H1 (cell line): ENCODE data around the gene FRMD5. TPM values are rescaled to one million over a fixed set of nuclear protein-coding genes. Genes with fewer than 3 reads are reported as not detected.

Experiments used
- CTCF ChIA-PET: fragments of 300-600 bp; sonication (Branson Sonifier 250); formaldehyde crosslinking; loops from one replicate; lab custom pipeline; 2021; ENCODE audit not compliant: partially characterized antibody; lab: Charles Lee
- POLR2A ChIA-PET: fragments of 300-600 bp; sonication (Branson Sonifier 250); formaldehyde crosslinking; loops from one replicate; lab custom pipeline; 2021; ENCODE audit warnings: inconsistent platforms; ENCODE audit not compliant: partially characterized antibody; lab: Charles Lee
- DNase-seq, 2 experiments: peaks; one replicate each; pipeline versions ENCODE4 v3.0.0 to v3.0.0-alpha.2; 2010 to 2022; ENCODE audit warnings: low spot score in 2 of 2, low read depth in 1 of 2, mixed read lengths in 1 of 2
- FAIRE-seq: peaks from 2 replicates; lab custom pipeline; 2011; peaks lifted over from hg19 to GRCh38; lab: Jason Lieb, UNC
- H2AFZ ChIP-seq: 2 replicates; pipeline ENCODE4 v1.8.1; 2012; ENCODE audit warnings: low read length, inconsistent platforms
- H2AK5ac ChIP-seq: 2 replicates; pipeline ENCODE4 v1.6.1; 2013; ENCODE audit warnings: low read depth, low read length
- H2BK120ac ChIP-seq: replicated peaks from 2 replicates; pipeline ENCODE3; 2013; ENCODE audit warnings: low read depth, low read length, inconsistent platforms
- H2BK12ac ChIP-seq: 2 replicates; pipeline ENCODE4 v1.6.1; 2013; ENCODE audit warnings: low read depth, low read length
- H2BK15ac ChIP-seq: 2 replicates; pipeline ENCODE4 v1.6.1; 2013; ENCODE audit warnings: low read length
- H2BK20ac ChIP-seq: 2 replicates; pipeline ENCODE4 v1.6.1; 2013; ENCODE audit warnings: low read length
- H2BK5ac ChIP-seq: 2 replicates; pipeline ENCODE4 v1.6.1; 2013; ENCODE audit warnings: low read depth, low read length
- H3K14ac ChIP-seq: 2 replicates; pipeline ENCODE4 v1.6.1; 2013; ENCODE audit warnings: inconsistent platforms; ENCODE audit not compliant: insufficient read length
- H3K18ac ChIP-seq: 2 replicates; pipeline ENCODE4 v1.6.1; 2013; ENCODE audit warnings: low read length; ENCODE audit errors: extremely low read depth
- H3K23ac ChIP-seq: 2 replicates; pipeline ENCODE4 v1.6.1; 2013; ENCODE audit warnings: inconsistent platforms; ENCODE audit not compliant: insufficient read length
- H3K23me2 ChIP-seq: 2 replicates; pipeline ENCODE4 v1.6.1; 2013; ENCODE audit warnings: low read depth, low read length
- H3K27ac ChIP-seq: 2 replicates; pipeline ENCODE4 v1.6.1; 2011; ENCODE audit warnings: low read depth, low read length, inconsistent platforms
- H3K27me3 ChIP-seq, 4 experiments: replicated peaks in 1 of 4; 1 replicate in 1 of 4; 2 replicates in 3 of 4; pipeline versions ENCODE4 v1.6.1 to v1.8.1; 2011 to 2013; ENCODE audit warnings: low read length in 3 of 4, mild to moderate bottlenecking in 3 of 4, inconsistent platforms in 2 of 4, mixed read lengths in 2 of 4, moderate library complexity in 1 of 4; ENCODE audit not compliant: control insufficient read depth in 3 of 4, insufficient read depth in 3 of 4; ENCODE audit errors: extremely low read depth in 1 of 4
- H3K36me3 ChIP-seq, 4 experiments: 2 replicates each; pipeline versions ENCODE4 v1.6.1 to v1.8.1; 2011 to 2013; ENCODE audit warnings: mild to moderate bottlenecking in 4 of 4, low read length in 3 of 4, moderate library complexity in 2 of 4, control low read depth in 1 of 4, inconsistent platforms in 1 of 4; ENCODE audit not compliant: insufficient read depth in 4 of 4, control insufficient read depth in 2 of 4
- H3K4ac ChIP-seq: replicated peaks from 2 replicates; pipeline ENCODE3; 2013; ENCODE audit warnings: low read length, low read depth, mixed read lengths, inconsistent platforms; ENCODE audit not compliant: insufficient read length
- H3K4me1 ChIP-seq, 4 experiments: replicated peaks in 1 of 4; 1 replicate in 1 of 4; 2 replicates in 3 of 4; pipeline versions ENCODE4 v1.6.1 to v1.8.1; 2011 to 2013; ENCODE audit warnings: low read length in 3 of 4, inconsistent platforms in 2 of 4, mixed read lengths in 1 of 4; ENCODE audit not compliant: insufficient read depth in 4 of 4, control insufficient read depth in 3 of 4
- H3K4me2 ChIP-seq, 2 experiments: 2 replicates each; pipeline versions ENCODE4 v1.6.1 to v1.8.1; 2011 to 2013; ENCODE audit warnings: low read depth in 2 of 2, low read length in 2 of 2, control low read depth in 1 of 2, inconsistent platforms in 1 of 2, mild to moderate bottlenecking in 1 of 2; ENCODE audit not compliant: insufficient read depth in 1 of 2
- H3K4me3 ChIP-seq, 4 experiments: fragments of 200-600, 300-600 bp in 1 of 4; sonication (generic), shearing (Covaris generic), sonication (Bioruptor Twin) in 1 of 4; 2 replicates each; pipeline versions ENCODE4 v1.5.1 to v1.8.1; 2011 to 2016; ENCODE audit warnings: low read length in 4 of 4, low read depth in 3 of 4, control low read depth in 2 of 4, inconsistent platforms in 2 of 4, mild to moderate bottlenecking in 2 of 4, mixed read lengths in 1 of 4, moderate library complexity in 1 of 4; ENCODE audit not compliant: insufficient read depth in 2 of 4; ENCODE audit errors: extremely low read depth in 1 of 4
- H3K56ac ChIP-seq: replicated peaks from 2 replicates; pipeline ENCODE3; 2013; ENCODE audit warnings: low read depth, mild to moderate bottlenecking, mixed read lengths, low read length, inconsistent platforms; ENCODE audit not compliant: insufficient read length
- H3K79me1 ChIP-seq: 2 replicates; pipeline ENCODE4 v1.6.1; 2013; ENCODE audit warnings: low read depth, low read length, control low read depth
- H3K79me2 ChIP-seq, 2 experiments: 2 replicates each; pipeline versions ENCODE4 v1.6.1 to v1.8.1; 2012 to 2013; ENCODE audit warnings: low read length in 2 of 2, mild to moderate bottlenecking in 2 of 2, inconsistent platforms in 1 of 2; ENCODE audit not compliant: insufficient read depth in 2 of 2, control insufficient read depth in 1 of 2
- H3K9ac ChIP-seq, 4 experiments: replicated peaks in 1 of 4; 1 replicate in 1 of 4; 2 replicates in 3 of 4; pipeline versions ENCODE4 v1.6.1 to v1.8.1; 2011 to 2013; ENCODE audit warnings: low read depth in 3 of 4, low read length in 3 of 4, control low read depth in 2 of 4, mild to moderate bottlenecking in 2 of 4, moderate library complexity in 2 of 4, inconsistent platforms in 1 of 4; ENCODE audit errors: extremely low read depth in 1 of 4
- H3K9me3 ChIP-seq, 2 experiments: 2 replicates each; pipeline versions ENCODE4 v1.6.1 to v1.8.1; 2012 to 2013; ENCODE audit warnings: mild to moderate bottlenecking in 2 of 2, moderate library complexity in 2 of 2, control low read depth in 1 of 2, inconsistent platforms in 1 of 2, low read depth in 1 of 2, low read length in 1 of 2, mixed read lengths in 1 of 2; ENCODE audit not compliant: insufficient read depth in 2 of 2
- H4K20me1 ChIP-seq, 2 experiments: replicated peaks in 1 of 2; 2 replicates each; pipeline versions ENCODE3 to v1.8.1; 2011 to 2013; ENCODE audit warnings: inconsistent platforms in 2 of 2, low read length in 2 of 2, mild to moderate bottlenecking in 1 of 2; ENCODE audit not compliant: insufficient read depth in 2 of 2, control insufficient read depth in 1 of 2
- H4K5ac ChIP-seq: 2 replicates; pipeline ENCODE4 v1.6.1; 2013; ENCODE audit warnings: low read length, low read depth, mixed read lengths, inconsistent platforms; ENCODE audit not compliant: insufficient read length
- H4K8ac ChIP-seq: 2 replicates; pipeline ENCODE4 v1.8.0; 2013; ENCODE audit warnings: mild to moderate bottlenecking, moderate library complexity, low read length, inconsistent platforms; ENCODE audit not compliant: insufficient read depth; ENCODE audit errors: extremely low read depth
- H4K91ac ChIP-seq: replicated peaks from 2 replicates; pipeline ENCODE3; 2013; ENCODE audit warnings: low read length, mixed read lengths, inconsistent platforms; ENCODE audit not compliant: insufficient read length
- BACH1 ChIP-seq: IDR thresholded peaks from 2 replicates; pipeline ENCODE4 v1.6.1; 2012; ENCODE audit warnings: low read length, improper control_type of control experiment
- CBX5 ChIP-seq: fragments of 300-800, 300-1000 bp; sonication (generic); IDR thresholded peaks from 2 replicates; pipeline ENCODE4 v1.7.1; 2016; ENCODE audit warnings: antibody characterized with exemption, low read length, low read depth
- CEBPB ChIP-seq: IDR thresholded peaks from 2 replicates; pipeline ENCODE4 v1.6.1; 2012; ENCODE audit warnings: low read depth, low read length
- CHD1 ChIP-seq: IDR thresholded peaks from 2 replicates; pipeline ENCODE4 v1.6.1; 2012; ENCODE audit warnings: low read depth, low read length, improper control_type of control experiment
- NRF1 ChIP-seq: IDR thresholded peaks from 2 replicates; pipeline ENCODE4 v1.6.1; 2011; ENCODE audit warnings: mild to moderate bottlenecking, low read depth, low read length, improper control_type of control experiment
- SP2 ChIP-seq: IDR thresholded peaks from 2 replicates; pipeline ENCODE4 v1.6.1; 2012; ENCODE audit warnings: mild to moderate bottlenecking, low read length, inconsistent platforms
- TAF1 ChIP-seq: IDR thresholded peaks from 2 replicates; pipeline ENCODE4 v1.6.1; 2011; ENCODE audit warnings: mild to moderate bottlenecking, low read depth, low read length
- WGBS, 2 experiments: shearing (Covaris generic) in 1 of 2; methylation state at CpG; one replicate each; pipeline versions ENCODE4 v1.1.6 to v1.1.7; 2013 to 2015; ENCODE audit warnings: low lambda C conversion rate in 2 of 2, mixed read lengths in 2 of 2, inconsistent platforms in 1 of 2, low coverage in 1 of 2, missing lambda C conversion rate in 1 of 2; ENCODE audit not compliant: insufficient replicate concordance in 2 of 2, insufficient coverage in 1 of 2, insufficient read length in 1 of 2; ENCODE audit errors: extremely low coverage in 1 of 2, missing lambda C conversion rate in 1 of 2; 5-methylcytosine and 5-hydroxymethylcytosine counted together
- polyA plus RNA-seq, 7 experiments: library from polyadenylated mRNA; depleted of rRNA in 3 of 7; stranded (reverse) in 5 of 7; unstranded in 2 of 7; fragments of >200 nt in 5 of 7; fragments of 200-250 nt in 2 of 7; gene quantifications; 1 replicate in 5 of 7; 2 replicates in 1 of 7; 4 replicates in 1 of 7; pipeline versions ENCODE4 v1.2.1 to v1.2.3, GENCODE V29; 2011 to 2013; ENCODE audit warnings: missing spikeins in 2 of 7, mixed read lengths in 2 of 7
- total RNA-seq: library from RNA; stranded (reverse); fragmentation: NEBNext Ultra II Directional; extraction: Animal tissue kit (Norgen Biotek cat#: 25700); gene quantifications from 2 replicates; pipeline ENCODE4 v1.2.1, GENCODE V29; 2021
- TF ChIP-seq, protein P1 (sequence below): IDR thresholded peaks from 2 replicates; pipeline ENCODE4 v1.6.1; 2011; ENCODE audit warnings: low read length, improper control_type of control experiment

The FRMD5 gene
- total and polyA plus RNA-seq, 2 of the 8 experiments (the other 6 are each of a cell fraction or from before 2014, with no cell fraction given), result 10.1 to 12.6 TPM

DNA sequence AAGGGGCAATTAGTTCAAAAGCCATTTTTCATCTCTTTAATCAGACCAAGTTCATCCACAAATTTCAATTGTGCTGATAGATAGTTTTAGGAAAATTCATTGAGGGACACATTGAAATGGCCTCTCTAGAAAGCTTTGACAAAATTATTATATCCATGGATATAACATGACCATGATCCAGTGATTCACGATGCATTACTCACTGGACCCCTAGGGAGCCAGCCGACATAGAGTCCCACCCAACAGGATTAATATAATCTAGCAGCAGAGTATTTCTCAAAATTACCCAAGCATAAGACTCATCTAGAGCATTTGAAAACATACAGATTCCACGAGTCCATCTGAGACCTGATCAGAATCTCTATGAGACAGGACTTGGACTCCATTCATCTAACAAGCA, 100.3 kb downstream of the FRMD5 start:
- H3K23ac ChIP-seq, result no peak overlapping the region
- FAIRE-seq, result no peak
- no peak overlapping the region for H4K5ac ChIP-seq
- no peak overlapping the region for H3K9ac ChIP-seq
- no peak overlapping the region for H2AK5ac ChIP-seq
- WGBS, 2 experiments, result 94% methylated on average over 3 of the region's 3 CpGs; no CpG with 5 or more reads in 1 of the 2 experiments
- H2BK20ac ChIP-seq, result no peak overlapping the region
- no peaks in the 10 kb centered on the region for H3K36me3 ChIP-seq
- no peak overlapping the region for H3K4me3 ChIP-seq
- no peaks in the 10 kb centered on the region for H3K79me1 ChIP-seq
- H2BK5ac ChIP-seq, result no peak overlapping the region
- ChIA-PET POLR2A (interaction anchor here (1.0 kb wide), 1 partner anchor 10 kb away, joined by 3 read pairs; no protein-coding TSS in a partner anchor), CTCF (interaction anchor here (1.0 kb wide), 1 partner anchor 212 kb away, joined by 3 read pairs; no protein-coding TSS in a partner anchor)
- H3K79me2 ChIP-seq, result no peaks in the 10 kb centered on the region
- no peaks in the 10 kb centered on the region for H3K23me2 ChIP-seq
- no peak for DNase-seq
- no peak overlapping the region for H4K8ac ChIP-seq
- H3K18ac ChIP-seq, result no peak overlapping the region
- H3K27me3 ChIP-seq, result no peaks in the 10 kb centered on the region
- no peak overlapping the region for H3K27ac ChIP-seq
- H3K14ac ChIP-seq, result no peak overlapping the region
- H2BK120ac ChIP-seq, result no peak overlapping the region
- no peak overlapping the region for H2AFZ ChIP-seq
- H4K20me1 ChIP-seq, result no peaks in the 10 kb centered on the region
- TF ChIP-seq NRF1, result no peak
- TF ChIP-seq SP2, result no peak
- TF ChIP-seq CBX5, result no peak
- TF ChIP-seq TAF1, result no peak
- TF ChIP-seq BACH1, result no peak
- TF ChIP-seq CEBPB, result no peak
- TF ChIP-seq CHD1, result no peak
- TF ChIP-seq, protein P1, sequence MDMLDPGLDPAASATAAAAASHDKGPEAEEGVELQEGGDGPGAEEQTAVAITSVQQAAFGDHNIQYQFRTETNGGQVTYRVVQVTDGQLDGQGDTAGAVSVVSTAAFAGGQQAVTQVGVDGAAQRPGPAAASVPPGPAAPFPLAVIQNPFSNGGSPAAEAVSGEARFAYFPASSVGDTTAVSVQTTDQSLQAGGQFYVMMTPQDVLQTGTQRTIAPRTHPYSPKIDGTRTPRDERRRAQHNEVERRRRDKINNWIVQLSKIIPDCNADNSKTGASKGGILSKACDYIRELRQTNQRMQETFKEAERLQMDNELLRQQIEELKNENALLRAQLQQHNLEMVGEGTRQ, result no peak
- H3K4ac ChIP-seq, result no peak overlapping the region
- H3K9me3 ChIP-seq, result no peaks in the 10 kb centered on the region
- H4K91ac ChIP-seq, result no peak overlapping the region
- H3K56ac ChIP-seq, result no peak overlapping the region
- no peaks in the 10 kb centered on the region for H3K4me1 ChIP-seq
- H3K4me2 ChIP-seq, result no peak overlapping the region
- no peak overlapping the region for H2BK15ac ChIP-seq
- H2BK12ac ChIP-seq, result no peak overlapping the region
